Measurements from ENCODE around the gene ERC2. TPM values are rescaled to one million over a fixed set of nuclear protein-coding genes. Genes with fewer than 3 reads are reported as not detected.

Gene ERC2
- total and polyA plus RNA-seq, 2 donors (not counting 3 experiments of a cell fraction or from before 2014, with no cell fraction given): 5.6 to 15.5 TPM

DNA sequence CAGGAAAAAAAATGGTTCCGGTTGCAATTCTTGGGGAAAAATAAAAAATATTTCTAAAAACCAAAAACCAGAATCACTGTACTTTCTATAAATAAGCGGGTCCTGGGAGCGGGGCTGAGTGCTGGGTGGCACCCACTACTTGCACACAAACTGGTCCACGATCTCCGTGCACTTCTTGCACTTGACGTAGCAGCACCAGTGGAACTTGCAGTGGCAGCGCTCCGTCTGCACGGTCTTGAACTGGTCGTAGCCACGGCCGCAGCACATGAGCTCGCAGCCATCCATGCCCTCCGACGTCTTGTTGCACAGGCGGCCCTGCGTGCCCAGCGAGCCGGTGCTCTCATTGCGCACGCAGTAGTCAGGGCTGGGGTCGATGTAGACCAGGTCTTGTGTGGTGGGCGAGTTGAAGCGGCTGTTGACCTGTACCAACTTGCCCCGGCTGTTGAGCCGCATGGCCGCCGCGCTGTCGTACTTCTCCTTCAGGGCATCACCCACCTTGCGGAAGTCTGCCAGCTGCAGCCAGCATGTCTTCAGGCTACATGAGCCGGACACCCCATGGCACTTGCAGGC, 998.2 kb downstream of the ERC2 start:
- no peak overlapping the region for H3K9ac ChIP-seq (replicated peaks; ENCODE audit: extremely low read depth, insufficient read depth, low read length)
- no peaks in the 10 kb centered on the region for H3K36me3 ChIP-seq (ENCODE audit: control insufficient read depth in 2 of 2, extremely low read depth in 1 of 2, insufficient read depth in 2 of 2, low read length in 2 of 2)
- ChIA-PET CTCF (interaction anchor here (0.7 kb wide), 1 partner anchor 252 kb away, joined by 3 read pairs; no protein-coding TSS in a partner anchor), POLR2A (no interaction called here)
- dilution Hi-C loops (cut with MboI; ENCODE audit: extremely low pct_ligation_motif_present, low sequenced_read_pairs): no loop called here
- no peaks in the 10 kb centered on the region for H3K9me1 ChIP-seq (replicated peaks; ENCODE audit: control insufficient read depth, extremely low read depth, insufficient read depth, low read length)
- no TSS peak for BruUV-seq (replicated peaks)
- H4K20me1 ChIP-seq (replicated peaks; ENCODE audit: control insufficient read depth, extremely low read depth, insufficient read depth, low read length): no peaks in the 10 kb centered on the region
- TF ChIP-seq EZH2 (IDR thresholded peaks at IDR 0.05; ENCODE audit: borderline replicate concordance, low read depth, low read length, severe bottlenecking): no peak
- TF ChIP-seq GATA2 (IDR thresholded peaks at IDR 0.05; ENCODE audit: insufficient read depth, insufficient read length, low read depth, low read length): no peak
- TF ChIP-seq MYC (IDR thresholded peaks at IDR 0.05; ENCODE audit: low read depth, low read length): no peak
- TF ChIP-seq FOS (IDR thresholded peaks at IDR 0.05; ENCODE audit: borderline replicate concordance, insufficient read depth, low read length): no peak
- TF ChIP-seq JUN (IDR thresholded peaks at IDR 0.05; ENCODE audit: borderline replicate concordance, insufficient read depth, insufficient read length, low read depth): no peak
- TF ChIP-seq, protein P1, sequence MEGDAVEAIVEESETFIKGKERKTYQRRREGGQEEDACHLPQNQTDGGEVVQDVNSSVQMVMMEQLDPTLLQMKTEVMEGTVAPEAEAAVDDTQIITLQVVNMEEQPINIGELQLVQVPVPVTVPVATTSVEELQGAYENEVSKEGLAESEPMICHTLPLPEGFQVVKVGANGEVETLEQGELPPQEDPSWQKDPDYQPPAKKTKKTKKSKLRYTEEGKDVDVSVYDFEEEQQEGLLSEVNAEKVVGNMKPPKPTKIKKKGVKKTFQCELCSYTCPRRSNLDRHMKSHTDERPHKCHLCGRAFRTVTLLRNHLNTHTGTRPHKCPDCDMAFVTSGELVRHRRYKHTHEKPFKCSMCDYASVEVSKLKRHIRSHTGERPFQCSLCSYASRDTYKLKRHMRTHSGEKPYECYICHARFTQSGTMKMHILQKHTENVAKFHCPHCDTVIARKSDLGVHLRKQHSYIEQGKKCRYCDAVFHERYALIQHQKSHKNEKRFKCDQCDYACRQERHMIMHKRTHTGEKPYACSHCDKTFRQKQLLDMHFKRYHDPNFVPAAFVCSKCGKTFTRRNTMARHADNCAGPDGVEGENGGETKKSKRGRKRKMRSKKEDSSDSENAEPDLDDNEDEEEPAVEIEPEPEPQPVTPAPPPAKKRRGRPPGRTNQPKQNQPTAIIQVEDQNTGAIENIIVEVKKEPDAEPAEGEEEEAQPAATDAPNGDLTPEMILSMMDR (IDR thresholded peaks at IDR 0.05; ENCODE audit: extremely low read depth in 1 of 2, insufficient read depth in 1 of 2, low read depth in 1 of 2, low read length in 2 of 2): no peak
- TF ChIP-seq, protein P2, sequence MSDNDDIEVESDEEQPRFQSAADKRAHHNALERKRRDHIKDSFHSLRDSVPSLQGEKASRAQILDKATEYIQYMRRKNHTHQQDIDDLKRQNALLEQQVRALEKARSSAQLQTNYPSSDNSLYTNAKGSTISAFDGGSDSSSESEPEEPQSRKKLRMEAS (IDR thresholded peaks at IDR 0.05; ENCODE audit: insufficient read depth, insufficient read length): no peak
- TF ChIP-seq POLR2A (IDR thresholded peaks at IDR 0.05; ENCODE audit: low read depth, low read length): no peak
- TF ChIP-seq POLR2AphosphoS5 (IDR thresholded peaks at IDR 0.05; ENCODE audit: insufficient read depth, low read depth, low read length): no peak
- intact Hi-C loops (cut with micrococcal nuclease): no loop called here
- H3K4me2 ChIP-seq (ENCODE audit: insufficient read depth, low read length): no peak overlapping the region
- no peak for DNase-seq (ENCODE audit: low read depth, low spot score)
- no peaks in the 10 kb centered on the region for H3K9me3 ChIP-seq (replicated peaks; ENCODE audit: control insufficient read depth, insufficient read depth, low read length)
- H3K27me3 ChIP-seq (ENCODE audit: control insufficient read depth in 2 of 2, insufficient read depth in 2 of 2, low read length in 2 of 2): peaks cover 0 to 4% of the 10 kb centered on the region in 2 experiments
- H2AFZ ChIP-seq (ENCODE audit: low read depth, low read length): no peak overlapping the region
- no peaks in the 10 kb centered on the region for H3K4me1 ChIP-seq (ENCODE audit: control insufficient read depth, extremely low read depth, insufficient read depth, low read length)
- no peak overlapping the region for H3K27ac ChIP-seq (ENCODE audit: insufficient read depth, low read depth, low read length)
- no peaks in the 10 kb centered on the region for H3K79me2 ChIP-seq (ENCODE audit: control insufficient read depth, insufficient read depth, low read length)
- no peak overlapping the region for H3K4me3 ChIP-seq (replicated peaks in 1 of 3; ENCODE audit: insufficient read depth in 1 of 3, low read depth in 1 of 3, low read length in 3 of 3)
- no peak for FAIRE-seq
